H1 (cell line): ENCODE measurements around the gene PTPRCAP. TPM values are rescaled to one million over a fixed set of nuclear protein-coding genes. Genes with fewer than 3 reads are reported as not detected.

Experiments
- CTCF ChIA-PET: fragments of 300-600 bp; sonication (Branson Sonifier 250); formaldehyde crosslinking; loops from one replicate; lab custom pipeline; 2021; ENCODE audit not compliant: partially characterized antibody; lab: Charles Lee
- POLR2A ChIA-PET: fragments of 300-600 bp; sonication (Branson Sonifier 250); formaldehyde crosslinking; loops from one replicate; lab custom pipeline; 2021; ENCODE audit warnings: inconsistent platforms; ENCODE audit not compliant: partially characterized antibody; lab: Charles Lee
- DNase-seq, 2 experiments: peaks; one replicate each; pipeline versions ENCODE4 v3.0.0 to v3.0.0-alpha.2; 2010 to 2022; ENCODE audit warnings: low spot score in 2 of 2, low read depth in 1 of 2, mixed read lengths in 1 of 2
- FAIRE-seq: peaks from 2 replicates; lab custom pipeline; 2011; peaks lifted over from hg19 to GRCh38; lab: Jason Lieb, UNC
- H2AFZ ChIP-seq: 2 replicates; pipeline ENCODE4 v1.8.1; 2012; ENCODE audit warnings: low read length, inconsistent platforms
- H2AK5ac ChIP-seq: 2 replicates; pipeline ENCODE4 v1.6.1; 2013; ENCODE audit warnings: low read depth, low read length
- H2BK120ac ChIP-seq: replicated peaks from 2 replicates; pipeline ENCODE3; 2013; ENCODE audit warnings: low read depth, low read length, inconsistent platforms
- H2BK12ac ChIP-seq: 2 replicates; pipeline ENCODE4 v1.6.1; 2013; ENCODE audit warnings: low read depth, low read length
- H2BK15ac ChIP-seq: 2 replicates; pipeline ENCODE4 v1.6.1; 2013; ENCODE audit warnings: low read length
- H2BK20ac ChIP-seq: 2 replicates; pipeline ENCODE4 v1.6.1; 2013; ENCODE audit warnings: low read length
- H2BK5ac ChIP-seq: 2 replicates; pipeline ENCODE4 v1.6.1; 2013; ENCODE audit warnings: low read depth, low read length
- H3K14ac ChIP-seq: 2 replicates; pipeline ENCODE4 v1.6.1; 2013; ENCODE audit warnings: inconsistent platforms; ENCODE audit not compliant: insufficient read length
- H3K18ac ChIP-seq: 2 replicates; pipeline ENCODE4 v1.6.1; 2013; ENCODE audit warnings: low read length; ENCODE audit errors: extremely low read depth
- H3K23ac ChIP-seq: 2 replicates; pipeline ENCODE4 v1.6.1; 2013; ENCODE audit warnings: inconsistent platforms; ENCODE audit not compliant: insufficient read length
- H3K23me2 ChIP-seq: 2 replicates; pipeline ENCODE4 v1.6.1; 2013; ENCODE audit warnings: low read depth, low read length
- H3K27ac ChIP-seq: 2 replicates; pipeline ENCODE4 v1.6.1; 2011; ENCODE audit warnings: low read depth, low read length, inconsistent platforms
- H3K27me3 ChIP-seq, 4 experiments: replicated peaks in 1 of 4; 1 replicate in 1 of 4; 2 replicates in 3 of 4; pipeline versions ENCODE4 v1.6.1 to v1.8.1; 2011 to 2013; ENCODE audit warnings: low read length in 3 of 4, mild to moderate bottlenecking in 3 of 4, inconsistent platforms in 2 of 4, mixed read lengths in 2 of 4, moderate library complexity in 1 of 4; ENCODE audit not compliant: control insufficient read depth in 3 of 4, insufficient read depth in 3 of 4; ENCODE audit errors: extremely low read depth in 1 of 4
- H3K36me3 ChIP-seq, 4 experiments: 2 replicates each; pipeline versions ENCODE4 v1.6.1 to v1.8.1; 2011 to 2013; ENCODE audit warnings: mild to moderate bottlenecking in 4 of 4, low read length in 3 of 4, moderate library complexity in 2 of 4, control low read depth in 1 of 4, inconsistent platforms in 1 of 4; ENCODE audit not compliant: insufficient read depth in 4 of 4, control insufficient read depth in 2 of 4
- H3K4ac ChIP-seq: replicated peaks from 2 replicates; pipeline ENCODE3; 2013; ENCODE audit warnings: low read length, low read depth, mixed read lengths, inconsistent platforms; ENCODE audit not compliant: insufficient read length
- H3K4me1 ChIP-seq, 4 experiments: replicated peaks in 1 of 4; 1 replicate in 1 of 4; 2 replicates in 3 of 4; pipeline versions ENCODE4 v1.6.1 to v1.8.1; 2011 to 2013; ENCODE audit warnings: low read length in 3 of 4, inconsistent platforms in 2 of 4, mixed read lengths in 1 of 4; ENCODE audit not compliant: insufficient read depth in 4 of 4, control insufficient read depth in 3 of 4
- H3K4me2 ChIP-seq, 2 experiments: 2 replicates each; pipeline versions ENCODE4 v1.6.1 to v1.8.1; 2011 to 2013; ENCODE audit warnings: low read depth in 2 of 2, low read length in 2 of 2, control low read depth in 1 of 2, inconsistent platforms in 1 of 2, mild to moderate bottlenecking in 1 of 2; ENCODE audit not compliant: insufficient read depth in 1 of 2
- H3K4me3 ChIP-seq, 4 experiments: fragments of 200-600, 300-600 bp in 1 of 4; sonication (generic), shearing (Covaris generic), sonication (Bioruptor Twin) in 1 of 4; 2 replicates each; pipeline versions ENCODE4 v1.5.1 to v1.8.1; 2011 to 2016; ENCODE audit warnings: low read length in 4 of 4, low read depth in 3 of 4, control low read depth in 2 of 4, inconsistent platforms in 2 of 4, mild to moderate bottlenecking in 2 of 4, mixed read lengths in 1 of 4, moderate library complexity in 1 of 4; ENCODE audit not compliant: insufficient read depth in 2 of 4; ENCODE audit errors: extremely low read depth in 1 of 4
- H3K56ac ChIP-seq: replicated peaks from 2 replicates; pipeline ENCODE3; 2013; ENCODE audit warnings: low read depth, mild to moderate bottlenecking, mixed read lengths, low read length, inconsistent platforms; ENCODE audit not compliant: insufficient read length
- H3K79me1 ChIP-seq: 2 replicates; pipeline ENCODE4 v1.6.1; 2013; ENCODE audit warnings: low read depth, low read length, control low read depth
- H3K79me2 ChIP-seq, 2 experiments: 2 replicates each; pipeline versions ENCODE4 v1.6.1 to v1.8.1; 2012 to 2013; ENCODE audit warnings: low read length in 2 of 2, mild to moderate bottlenecking in 2 of 2, inconsistent platforms in 1 of 2; ENCODE audit not compliant: insufficient read depth in 2 of 2, control insufficient read depth in 1 of 2
- H3K9ac ChIP-seq, 4 experiments: replicated peaks in 1 of 4; 1 replicate in 1 of 4; 2 replicates in 3 of 4; pipeline versions ENCODE4 v1.6.1 to v1.8.1; 2011 to 2013; ENCODE audit warnings: low read depth in 3 of 4, low read length in 3 of 4, control low read depth in 2 of 4, mild to moderate bottlenecking in 2 of 4, moderate library complexity in 2 of 4, inconsistent platforms in 1 of 4; ENCODE audit errors: extremely low read depth in 1 of 4
- H3K9me3 ChIP-seq, 2 experiments: 2 replicates each; pipeline versions ENCODE4 v1.6.1 to v1.8.1; 2012 to 2013; ENCODE audit warnings: mild to moderate bottlenecking in 2 of 2, moderate library complexity in 2 of 2, control low read depth in 1 of 2, inconsistent platforms in 1 of 2, low read depth in 1 of 2, low read length in 1 of 2, mixed read lengths in 1 of 2; ENCODE audit not compliant: insufficient read depth in 2 of 2
- H4K20me1 ChIP-seq, 2 experiments: replicated peaks in 1 of 2; 2 replicates each; pipeline versions ENCODE3 to v1.8.1; 2011 to 2013; ENCODE audit warnings: inconsistent platforms in 2 of 2, low read length in 2 of 2, mild to moderate bottlenecking in 1 of 2; ENCODE audit not compliant: insufficient read depth in 2 of 2, control insufficient read depth in 1 of 2
- H4K5ac ChIP-seq: 2 replicates; pipeline ENCODE4 v1.6.1; 2013; ENCODE audit warnings: low read length, low read depth, mixed read lengths, inconsistent platforms; ENCODE audit not compliant: insufficient read length
- H4K8ac ChIP-seq: 2 replicates; pipeline ENCODE4 v1.8.0; 2013; ENCODE audit warnings: mild to moderate bottlenecking, moderate library complexity, low read length, inconsistent platforms; ENCODE audit not compliant: insufficient read depth; ENCODE audit errors: extremely low read depth
- H4K91ac ChIP-seq: replicated peaks from 2 replicates; pipeline ENCODE3; 2013; ENCODE audit warnings: low read length, mixed read lengths, inconsistent platforms; ENCODE audit not compliant: insufficient read length
- HDAC2 ChIP-seq, 2 experiments: fragments of 300-600 bp in 1 of 2; sonication (generic) in 1 of 2; IDR thresholded peaks; 2 replicates each; pipeline ENCODE4 v1.6.1; 2011 to 2012; ENCODE audit warnings: low read depth in 2 of 2, low read length in 2 of 2, mild to moderate bottlenecking in 2 of 2, moderate library complexity in 2 of 2, borderline replicate concordance in 1 of 2, inconsistent platforms in 1 of 2
- WGBS, 2 experiments: shearing (Covaris generic) in 1 of 2; methylation state at CpG; one replicate each; pipeline versions ENCODE4 v1.1.6 to v1.1.7; 2013 to 2015; ENCODE audit warnings: low lambda C conversion rate in 2 of 2, mixed read lengths in 2 of 2, inconsistent platforms in 1 of 2, low coverage in 1 of 2, missing lambda C conversion rate in 1 of 2; ENCODE audit not compliant: insufficient replicate concordance in 2 of 2, insufficient coverage in 1 of 2, insufficient read length in 1 of 2; ENCODE audit errors: extremely low coverage in 1 of 2, missing lambda C conversion rate in 1 of 2; 5-methylcytosine and 5-hydroxymethylcytosine counted together
- polyA plus RNA-seq, 7 experiments: library from polyadenylated mRNA; depleted of rRNA in 3 of 7; stranded (reverse) in 5 of 7; unstranded in 2 of 7; fragments of >200 nt in 5 of 7; fragments of 200-250 nt in 2 of 7; gene quantifications; 1 replicate in 5 of 7; 2 replicates in 1 of 7; 4 replicates in 1 of 7; pipeline versions ENCODE4 v1.2.1 to v1.2.3, GENCODE V29; 2011 to 2013; ENCODE audit warnings: missing spikeins in 2 of 7, mixed read lengths in 2 of 7
- total RNA-seq: library from RNA; stranded (reverse); fragmentation: NEBNext Ultra II Directional; extraction: Animal tissue kit (Norgen Biotek cat#: 25700); gene quantifications from 2 replicates; pipeline ENCODE4 v1.2.1, GENCODE V29; 2021

PTPRCAP gene
- total and polyA plus RNA-seq, 2 of the 8 experiments (the other 6 are each of a cell fraction or from before 2014, with no cell fraction given): 0.78 to 6.7 TPM

GRCh38 chr11:67413266-67413849 is 24.1 kb downstream of the PTPRCAP start:
- ChIA-PET CTCF (interaction anchor here (1.0 to 2.5 kb wide), 8 partner anchors 8 to 63 kb away, joined by 3 to 7 read pairs (median 4); partner anchors contain the start of genes PPP1CA and RAD9A), POLR2A (interaction anchor here (0.8 to 3.1 kb wide), 7 partner anchors 10 to 170 kb away, joined by 3 to 11 read pairs (median 4); partner anchors contain the start of genes GSTP1, PPP1CA, PTPRCAP and RAD9A)
- Histone ChIP-seq H3K23me2 (0 out of 2 replicates have a peak, but pooled peaks cover 3% of the 10 kb centered on the region), H3K27me3 (peaks cover 0 to 16% (median 5%) of the 10 kb centered on the region in 4 experiments; a peak in 4 of 7 replicates), H2BK15ac (no peak overlapping the region; the same call in 1 of the 2 replicates), H3K4me2 (no peak overlapping the region), H2BK120ac (no peak overlapping the region), H3K14ac (no peak overlapping the region), H3K79me2 (no peaks in the 10 kb centered on the region), H4K5ac (no peak overlapping the region), H3K23ac (no peak overlapping the region), H3K36me3 (no peaks in the 10 kb centered on the region), H3K56ac (no peak overlapping the region), H4K91ac (no peak overlapping the region), H3K79me1 (no peaks in the 10 kb centered on the region), H3K4me3 (no peak overlapping the region), H2BK20ac (no peak overlapping the region), H2BK12ac (0 out of 2 replicates have a peak overlapping the region, but pooled peaks have one; percentile 27), H3K9me3 (no peaks in the 10 kb centered on the region), H3K4me1 (peaks cover 4 to 22% (median 15%) of the 10 kb centered on the region in 4 experiments), H2AFZ (no peak overlapping the region), H4K8ac (peak overlapping the region; percentile 29; the same call in 1 of the 2 replicates), H2AK5ac (no peak overlapping the region), H3K27ac (no peak overlapping the region), H3K4ac (no peak overlapping the region), H4K20me1 (no peaks in the 10 kb centered on the region), H3K9ac (no peak overlapping the region; a peak in 1 of 7 replicates), H2BK5ac (no peak overlapping the region), H3K18ac (no peak overlapping the region)
- FAIRE-seq (no peak), DNase-seq (no peak)
- WGBS, 2 experiments: 78% methylated on average over 2 of the region's 2 CpGs; no CpG with 5 or more reads in 1 of the 2 experiments
- TF ChIP-seq HDAC2 (IDR thresholded peaks at IDR 0.05; ENCODE audit: borderline replicate concordance in 1 of 2, low read depth in 2 of 2, low read length in 2 of 2): no peak
